Smooth muscle cell (in vitro differentiated cells): ENCODE results near the gene OR6P1. TPM values are rescaled to one million over a fixed set of nuclear protein-coding genes. Genes with fewer than 3 reads are reported as not detected.

Experiments
- DNase-seq: peaks from one replicate; lab custom pipeline; 2025; ENCODE audit not compliant: unreplicated experiment; lab: John Stamatoyannopoulos, UW
- H2AFZ ChIP-seq: fragments of 200-600 bp; sonication (generic); 2 replicates; pipeline ENCODE4 v1.6.0; 2016; ENCODE audit warnings: antibody characterized with exemption, low read depth, mild to moderate bottlenecking
- H3F3A ChIP-seq: fragments of 200-600 bp; sonication (generic); 2 replicates; pipeline ENCODE4 v1.6.0; 2017; ENCODE audit warnings: antibody characterized with exemption, low read depth
- H3K27ac ChIP-seq: fragments of 200-600 bp; sonication (generic); 2 replicates; pipeline ENCODE4 v1.5.1; 2016; ENCODE audit warnings: low read depth, mild to moderate bottlenecking
- H3K27me3 ChIP-seq: fragments of 200-600 bp; sonication (generic); 2 replicates; pipeline ENCODE4 v1.6.1; 2016; ENCODE audit warnings: low read depth, mild to moderate bottlenecking
- H3K36me3 ChIP-seq: fragments of 200-600 bp; sonication (generic); 2 replicates; pipeline ENCODE4 v1.5.1; 2016; ENCODE audit warnings: low read depth
- H3K4me1 ChIP-seq: fragments of 200-600 bp; sonication (generic); 2 replicates; pipeline ENCODE4 v1.5.1; 2016; ENCODE audit warnings: low read depth
- H3K4me2 ChIP-seq: fragments of 200-600 bp; sonication (generic); 2 replicates; pipeline ENCODE4 v1.6.0; 2016; ENCODE audit warnings: mild to moderate bottlenecking
- H3K4me3 ChIP-seq: fragments of 200-600 bp; sonication (generic); 2 replicates; pipeline ENCODE4 v1.5.1; 2016; ENCODE audit warnings: mild to moderate bottlenecking
- H3K79me2 ChIP-seq: fragments of 200-600 bp; sonication (generic); 2 replicates; pipeline ENCODE4 v1.6.0; 2016; ENCODE audit warnings: low read depth, mild to moderate bottlenecking
- H3K9ac ChIP-seq: fragments of 200-600 bp; sonication (generic); 2 replicates; pipeline ENCODE4 v1.6.0; 2016; ENCODE audit warnings: low read depth
- H3K9me3 ChIP-seq: fragments of 200-600 bp; sonication (generic); replicated peaks from 2 replicates; pipeline ENCODE4 v1.5.1; 2016; ENCODE audit warnings: low read depth
- H4K20me1 ChIP-seq: fragments of 200-600 bp; sonication (generic); 2 replicates; pipeline ENCODE4 v1.6.0; 2016; ENCODE audit warnings: low read depth
- CTCF ChIP-seq: fragments of 200-600 bp; sonication (generic); IDR thresholded peaks from 2 replicates; pipeline ENCODE4 v1.5.1; 2017; ENCODE audit warnings: borderline replicate concordance, mild to moderate bottlenecking, antibody characterized with exemption; ENCODE audit not compliant: insufficient read depth, poor library complexity, severe bottlenecking
- WGBS: methylation state at CpG from one replicate; pipeline ENCODE4 v1.1.7; 2016; ENCODE audit warnings: low lambda C conversion rate; 5-methylcytosine and 5-hydroxymethylcytosine counted together
- polyA plus RNA-seq: library from polyadenylated mRNA; unstranded; fragments of >200 nt; fragmentation: Nextera tagmentation; extraction: Ambion mirVana; gene quantifications from 2 replicates; pipeline ENCODE4 v1.2.1, GENCODE V29; 2016
- total RNA-seq: library from RNA; depleted of rRNA; stranded (reverse); fragments of >200 nt; gene quantifications from 2 replicates; pipeline ENCODE4 v1.2.3, GENCODE V29; 2014

The OR6P1 gene
- total and polyA plus RNA-seq, 2 experiments from 2014 or later, result not detected

GRCh38 chr1:158604968-158605367 is 34.6 kb upstream of the OR6P1 start, which contains the start of gene OR10Z1:
Gene OR10Z1 (plus strand): TSS chr1:158605268. CDS start chr1:158606439, 1,171 bp downstream.
- no peak within 1 kb of the TSS for H3K4me3 ChIP-seq
- H3K9ac ChIP-seq, result no peak within 1 kb of the TSS

DNA sequence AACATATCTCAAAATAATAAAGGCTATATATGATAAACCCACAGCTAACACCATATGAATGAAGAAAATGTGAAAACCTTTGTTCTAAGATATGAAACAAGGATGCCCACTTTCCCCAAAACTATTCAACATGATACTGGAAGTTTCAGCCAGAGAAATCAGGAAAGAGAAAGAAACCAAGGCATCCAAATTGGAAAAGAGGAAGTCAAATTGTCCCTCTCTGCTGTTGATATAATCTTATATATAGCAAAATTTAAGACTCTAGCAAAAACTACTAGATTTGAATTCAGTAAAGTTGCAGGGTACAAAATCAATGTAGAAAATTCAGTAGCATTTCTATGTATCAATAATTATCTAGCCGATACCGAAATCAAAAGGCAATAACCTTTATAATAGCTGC is 30.4 kb upstream of the OR6P1 start:
- WGBS, result 95% methylated on average over 2 of the region's 2 CpGs
- H3K27me3 ChIP-seq, result no peaks in the 10 kb centered on the region
- no peaks in the 10 kb centered on the region for H3K9me3 ChIP-seq
- H4K20me1 ChIP-seq, result no peaks in the 10 kb centered on the region
- no peak overlapping the region for H2AFZ ChIP-seq
- no peak for TF ChIP-seq CTCF
- no peak overlapping the region for H3K9ac ChIP-seq
- no peak overlapping the region for H3K27ac ChIP-seq
- H3K36me3 ChIP-seq, result no peaks in the 10 kb centered on the region
- H3K4me3 ChIP-seq, result no peak overlapping the region
- no peaks in the 10 kb centered on the region for H3F3A ChIP-seq
- no peaks in the 10 kb centered on the region for H3K79me2 ChIP-seq
- H3K4me1 ChIP-seq, result no peaks in the 10 kb centered on the region
- H3K4me2 ChIP-seq, result no peak overlapping the region
- no peak for DNase-seq

More at GRCh38 chr1:158604968-158605367, 34.6 kb upstream of the OR6P1 start, which contains the start of gene OR10Z1:
- no peak within 1 kb of the TSS for H3K27ac ChIP-seq
- H3K4me2 ChIP-seq, result no peak within 1 kb of the TSS
- no peaks in the 10 kb centered on the region for H3K4me1 ChIP-seq
- no peak for DNase-seq
- no peak for TF ChIP-seq CTCF
- H4K20me1 ChIP-seq, result no peaks in the 10 kb centered on the region
- H3K79me2 ChIP-seq, result no peaks in the 10 kb centered on the region
- H3K27me3 ChIP-seq, result no peaks in the 10 kb centered on the region
- no peaks in the 10 kb centered on the region for H3K9me3 ChIP-seq
- no peaks in the 10 kb centered on the region for H3K36me3 ChIP-seq
- no peak within 1 kb of the TSS for H2AFZ ChIP-seq
- WGBS, result 94% methylated on average over 1 of the region's 1 CpG
- H3F3A ChIP-seq, result no peaks in the 10 kb centered on the region

GRCh38 chr1:158586942-158587341 is 16.6 kb upstream of the OR6P1 start:
- no peak for TF ChIP-seq CTCF
- 77% methylated on average over 1 of the region's 1 CpG for WGBS

DNA sequence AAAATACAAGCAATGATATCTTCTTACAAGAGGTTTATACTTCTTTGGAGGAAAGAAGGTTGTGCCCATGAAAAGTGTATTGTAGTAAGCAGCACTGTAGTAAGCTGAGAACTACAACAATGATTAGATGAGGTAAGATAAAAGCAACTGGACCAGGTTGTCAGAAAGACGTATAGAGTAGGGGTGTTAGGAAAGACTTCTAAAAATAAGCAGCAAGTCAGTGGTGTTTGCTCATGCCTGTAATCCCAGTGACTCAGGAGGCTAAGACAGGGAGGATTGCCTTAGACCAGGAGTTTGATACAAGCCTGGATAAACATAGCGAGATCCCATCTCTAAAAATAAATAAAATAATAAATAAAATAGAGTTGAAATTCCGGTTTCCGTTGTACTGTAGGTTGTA is 13.6 kb upstream of the OR6P1 start:
- no peaks in the 10 kb centered on the region for H3K36me3 ChIP-seq
- H4K20me1 ChIP-seq, result no peaks in the 10 kb centered on the region
- H3K79me2 ChIP-seq, result no peaks in the 10 kb centered on the region
- H3K9me3 ChIP-seq, result no peaks in the 10 kb centered on the region
- H2AFZ ChIP-seq, result no peak overlapping the region
- H3K4me1 ChIP-seq, result peaks cover 12% of the 10 kb centered on the region
- no peak for DNase-seq
- H3K27me3 ChIP-seq, result no peaks in the 10 kb centered on the region
- H3K4me3 ChIP-seq, result no peak overlapping the region
- TF ChIP-seq CTCF, result no peak
- WGBS, result 47% methylated on average over 4 of the region's 4 CpGs
- H3K9ac ChIP-seq, result no peak overlapping the region
- H3K27ac ChIP-seq, result peak overlapping the region; percentile 59
- H3K4me2 ChIP-seq, result peak overlapping the region; percentile 41
- no peaks in the 10 kb centered on the region for H3F3A ChIP-seq

More at GRCh38 chr1:158586942-158587341, 16.6 kb upstream of the OR6P1 start:
- Histone ChIP-seq H3K79me2 (no peaks in the 10 kb centered on the region), H3K27me3 (no peaks in the 10 kb centered on the region), H3K4me2 (no peak overlapping the region), H2AFZ (peak overlapping the region; percentile 56), H3K27ac (no peak overlapping the region), H3K9ac (no peak overlapping the region), H3K9me3 (no peaks in the 10 kb centered on the region), H3K4me3 (no peak overlapping the region), H3F3A (no peaks in the 10 kb centered on the region), H3K4me1 (peaks cover 12% of the 10 kb centered on the region), H4K20me1 (no peaks in the 10 kb centered on the region), H3K36me3 (no peaks in the 10 kb centered on the region)
- no peak for DNase-seq
